HEK293 (cell line): ENCODE measurements around the gene TMEFF1.

Experiments
- PBX3 ChIP-seq: sonication (generic); formaldehyde crosslinking; IDR thresholded peaks from 2 replicates; pipeline ENCODE4 v1.8.1; 2022; ENCODE audit warnings: mild to moderate bottlenecking, moderate library complexity, missing genetic modification reagents
- REST ChIP-seq: fragments of 450-650 bp; formaldehyde crosslinking; IDR thresholded peaks from 2 replicates; pipeline ENCODE4 v1.5.1; 2016; ENCODE audit warnings: missing biosample characterization, missing genetic modification characterization
- ZBTB26 ChIP-seq: fragments of 450-650 bp; formaldehyde crosslinking; optimal IDR thresholded peaks from 2 replicates; pipeline ENCODE3; 2016; ENCODE audit warnings: missing biosample characterization, mild to moderate bottlenecking, missing genetic modification characterization
- ZFP37 ChIP-seq: fragments of 450-650 bp; formaldehyde crosslinking; IDR thresholded peaks from 2 replicates; pipeline ENCODE4 v1.5.1; 2016; ENCODE audit warnings: missing biosample characterization, missing genetic modification characterization
- ZNF223 ChIP-seq: fragments of 450-650 bp; formaldehyde crosslinking; IDR thresholded peaks from 2 replicates; pipeline ENCODE4 v1.5.1; 2016; ENCODE audit warnings: missing biosample characterization, missing genetic modification characterization

- TF ChIP-seq ZFP37 (tag by site-specific recombination): no peak
- TF ChIP-seq ZNF223 (tag by site-specific recombination): no peak
- TF ChIP-seq ZBTB26 (tag by site-specific recombination): no peak
- TF ChIP-seq PBX3 (CRISPR knock-in tag): no peak
- no peak for TF ChIP-seq REST (tag by site-specific recombination)
Measured at GRCh38 chr9:100534401-100534800, 61.5 kb downstream of the TMEFF1 start.
